GM12891 (cell line): ENCODE results near the gene SPOCD1.

Experiments used
- POLR2A ChIP-seq: IDR thresholded peaks from 2 replicates; pipeline ENCODE4 v1.6.1; 2011; ENCODE audit warnings: low read depth, low read length, control low read depth
- POLR2AphosphoS5 ChIP-seq: IDR thresholded peaks from 2 replicates; pipeline ENCODE4 v1.6.1; 2011; ENCODE audit warnings: low read depth, low read length, control low read depth
- SPI1 ChIP-seq: IDR thresholded peaks from 2 replicates; pipeline ENCODE4 v1.6.1; 2011; ENCODE audit warnings: low read depth, low read length, control low read depth
- TAF1 ChIP-seq: IDR thresholded peaks from 2 replicates; pipeline ENCODE4 v1.6.1; 2011; ENCODE audit warnings: low read depth, low read length, control low read depth

DNA sequence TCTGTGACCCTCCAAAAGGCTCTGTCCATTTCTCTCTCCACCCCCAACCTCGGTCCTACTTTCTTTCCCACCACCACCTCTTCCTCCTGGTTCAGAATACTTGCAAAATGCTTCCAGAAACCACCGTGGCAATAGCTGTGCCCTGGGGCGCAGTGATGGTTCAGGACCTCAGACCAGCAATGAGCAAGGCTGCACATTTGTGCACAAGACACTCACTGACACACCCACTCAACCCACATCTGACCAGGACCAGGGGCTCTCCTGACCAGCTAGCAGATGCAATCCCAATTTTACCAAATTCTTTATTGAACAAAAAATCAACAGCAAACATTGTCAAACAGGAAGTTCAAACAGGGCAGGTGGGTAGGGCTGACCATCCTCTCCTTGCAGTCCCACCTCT lies 25.7 kb downstream of the SPOCD1 start:
- TF ChIP-seq POLR2A, result no peak
- TF ChIP-seq POLR2AphosphoS5, result no peak
- no peak for TF ChIP-seq TAF1
- no peak for TF ChIP-seq SPI1
